NCI-H774 (cell line): Measurements from ENCODE around the gene ITPR2.
"Not testable (repeated sequence)": the region's sequence is repeated elsewhere in the genome, so short reads cannot be mapped to it uniquely, and the experiment has no call there.

Experiments used
- DNase-seq: peaks from one replicate; lab custom pipeline; 2025; lab: John Stamatoyannopoulos, UW

Gene ITPR2

DNA sequence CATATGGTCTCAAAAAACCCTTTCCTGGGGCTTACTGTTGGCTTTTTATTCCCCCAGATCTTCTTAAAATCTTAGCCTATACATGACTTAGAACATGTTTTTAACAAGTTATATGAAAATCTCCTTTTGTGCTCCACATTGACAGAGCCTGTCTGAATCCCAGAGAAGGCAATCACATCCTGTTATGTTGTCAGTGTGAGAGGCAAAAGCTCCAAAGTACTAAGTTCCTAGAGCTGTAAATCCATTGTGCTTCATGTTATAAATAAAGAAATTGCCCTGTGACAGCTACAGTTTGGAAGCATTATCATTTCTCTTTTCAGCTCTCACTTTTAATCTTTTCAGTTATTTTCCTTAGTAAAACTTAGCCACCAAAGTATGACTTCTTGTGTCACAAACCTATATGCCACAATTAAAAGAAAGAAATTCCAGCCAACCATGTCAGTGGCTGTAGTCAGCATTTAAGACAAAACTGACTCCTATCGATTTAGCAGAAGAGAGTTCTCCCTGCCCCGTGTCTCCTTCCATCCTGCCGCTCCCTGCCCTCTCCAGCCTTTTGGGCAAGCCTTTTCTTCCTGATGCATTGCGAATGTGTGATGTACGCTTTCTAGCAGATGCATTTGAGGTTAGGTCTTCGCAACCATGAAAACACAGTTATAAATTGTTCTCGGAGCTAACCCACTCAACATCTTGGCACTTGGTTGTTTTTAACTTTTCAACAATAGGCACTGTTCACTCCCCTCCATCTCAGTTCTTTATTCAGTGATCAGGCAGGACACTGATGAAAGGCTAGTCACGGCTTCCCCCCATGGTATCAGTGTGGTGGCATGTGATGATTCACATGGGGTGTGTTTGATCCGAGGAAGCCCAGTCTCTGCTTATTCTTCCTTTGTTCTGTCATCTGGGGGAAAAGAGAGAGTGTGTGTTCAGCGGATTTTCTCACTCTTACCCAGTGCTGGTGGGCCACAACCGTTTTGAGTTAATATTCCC lies 494.1 kb downstream of the ITPR2 start:
- DNase-seq = no peak

DNA sequence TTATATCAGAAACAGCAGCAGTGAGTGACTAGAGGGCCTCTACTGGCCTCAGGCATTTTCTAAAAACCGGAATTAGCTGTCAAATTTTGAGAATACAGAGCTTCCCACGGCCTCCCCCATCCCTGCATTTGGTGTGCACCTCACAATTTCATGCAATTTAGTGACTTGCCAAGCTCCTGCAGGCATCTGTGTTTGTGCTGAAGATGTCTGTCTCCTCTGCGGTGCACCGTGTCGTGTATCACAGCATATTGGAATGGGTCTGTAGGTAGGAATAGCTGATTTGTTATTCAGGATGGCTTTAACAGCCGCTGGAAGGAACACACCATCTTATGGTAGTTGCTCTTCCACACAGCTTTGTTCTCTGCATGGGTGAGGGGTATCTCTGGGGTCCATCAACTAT lies 497.3 kb downstream of the ITPR2 start:
- no peak for DNase-seq

DNA sequence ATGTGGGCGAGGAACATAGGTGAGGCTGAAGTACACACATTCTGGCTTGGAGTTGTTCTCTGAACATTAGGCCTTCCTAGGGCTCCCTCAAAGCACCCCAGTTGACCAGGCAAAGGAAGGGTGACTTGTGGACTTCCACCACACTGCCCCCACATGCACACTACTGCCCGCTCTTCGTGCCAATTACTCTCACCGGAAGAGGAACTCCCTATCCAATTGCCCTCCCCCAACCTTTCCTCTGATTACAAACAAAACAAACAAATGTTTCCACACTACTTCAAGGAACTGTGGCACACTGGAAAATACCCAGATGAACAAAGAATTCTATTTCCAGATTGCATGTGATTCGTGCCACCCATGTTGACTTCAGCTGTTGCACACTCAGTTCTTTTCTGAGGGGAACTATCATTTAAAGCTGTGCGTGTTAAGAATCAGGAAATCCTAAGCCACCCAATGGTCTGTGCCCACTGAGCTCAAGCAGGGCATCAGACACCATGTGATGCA lies 498.3 kb downstream of the ITPR2 start:
- DNase-seq = no peak

DNA sequence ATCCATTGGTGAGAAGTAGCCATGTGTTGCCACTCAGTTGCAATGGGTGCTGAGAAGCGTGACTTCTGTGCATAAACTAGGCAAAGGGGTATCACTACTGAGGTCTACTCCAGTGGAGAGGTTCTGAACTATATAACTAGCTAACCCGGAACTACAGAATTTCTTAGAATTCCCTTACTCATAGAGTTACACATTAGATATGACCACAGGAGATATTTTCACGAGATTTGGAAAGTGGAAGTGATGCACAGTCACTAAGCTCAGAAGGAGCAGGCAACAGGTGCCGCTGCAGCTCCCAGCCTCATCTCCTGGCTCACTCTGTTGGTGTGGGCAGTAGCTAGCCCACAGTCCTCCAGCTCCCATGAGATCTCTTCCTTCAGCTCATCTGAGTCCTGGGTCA lies 501.0 kb downstream of the ITPR2 start:
- no peak for DNase-seq

DNA sequence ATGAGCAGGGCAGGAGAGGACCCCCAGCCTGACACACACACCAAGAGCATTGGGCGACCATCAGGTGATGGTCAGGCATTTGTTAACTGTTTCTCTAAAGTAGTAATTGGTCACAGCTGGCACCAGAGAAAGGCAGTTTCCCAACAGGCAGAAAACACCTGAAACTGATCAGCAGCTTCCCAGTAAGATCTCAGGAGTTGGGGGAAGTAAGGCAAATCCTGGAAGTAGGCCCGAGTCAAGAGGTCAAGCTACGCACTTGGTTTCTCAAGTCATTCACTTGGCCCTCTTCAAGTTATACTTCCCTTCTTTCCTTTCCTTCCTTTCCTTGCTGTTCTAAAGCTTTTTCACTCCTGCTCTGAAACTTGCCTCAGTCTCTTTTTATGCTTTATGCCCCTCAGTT lies 501.9 kb downstream of the ITPR2 start:
- no peak for DNase-seq

DNA sequence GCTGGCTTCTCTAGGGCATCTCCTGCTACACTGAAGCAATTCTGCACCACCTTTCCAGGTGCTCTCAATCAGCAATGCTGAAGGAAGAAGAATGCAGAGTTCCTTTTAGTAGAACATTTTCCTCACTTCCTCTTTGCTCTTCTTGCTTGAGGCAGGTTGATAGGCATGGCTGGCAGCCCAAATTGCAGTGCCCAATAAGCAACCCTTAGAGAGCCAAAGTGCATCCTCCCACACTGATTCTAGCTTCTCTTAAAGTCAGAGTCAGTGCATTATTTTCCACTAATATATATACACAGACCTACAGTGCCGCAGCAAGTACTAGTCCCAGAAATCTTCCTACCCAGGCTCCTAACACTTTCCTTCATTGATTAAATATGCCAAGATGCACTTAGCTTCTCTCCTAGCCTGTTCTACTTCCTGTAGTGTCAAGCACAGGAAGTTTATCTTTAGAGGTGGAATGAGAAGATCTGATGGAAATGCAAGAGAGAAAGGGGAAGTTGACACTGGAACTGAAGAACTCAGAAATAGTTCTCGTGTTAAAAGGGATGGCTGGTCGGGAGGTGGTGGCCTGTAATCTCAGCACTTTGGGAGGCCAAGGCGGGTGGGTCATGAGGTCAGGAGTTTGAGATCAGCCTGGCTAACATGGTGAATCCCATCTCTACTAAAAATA lies 504.9 kb downstream of the ITPR2 start:
- no peak for DNase-seq

DNA sequence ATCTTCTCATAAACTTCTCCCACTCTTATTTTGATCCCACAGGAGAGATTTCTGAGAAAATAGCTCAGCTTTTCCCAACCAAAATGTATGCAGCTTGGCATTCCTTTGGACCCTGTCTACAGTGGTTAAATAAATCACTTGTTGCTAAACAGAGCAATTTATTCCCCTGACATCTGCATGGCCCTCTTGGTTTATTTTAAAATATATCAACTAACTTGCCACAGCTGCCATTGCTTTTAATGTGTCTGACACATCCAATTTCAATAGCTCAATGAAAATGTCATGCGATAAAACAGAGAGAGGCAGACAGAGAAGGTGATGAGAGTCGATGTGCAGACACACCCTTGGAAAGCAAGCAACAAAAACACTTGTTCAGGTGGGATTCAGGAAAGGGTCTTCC lies 509.3 kb downstream of the ITPR2 start:
- no peak for DNase-seq

DNA sequence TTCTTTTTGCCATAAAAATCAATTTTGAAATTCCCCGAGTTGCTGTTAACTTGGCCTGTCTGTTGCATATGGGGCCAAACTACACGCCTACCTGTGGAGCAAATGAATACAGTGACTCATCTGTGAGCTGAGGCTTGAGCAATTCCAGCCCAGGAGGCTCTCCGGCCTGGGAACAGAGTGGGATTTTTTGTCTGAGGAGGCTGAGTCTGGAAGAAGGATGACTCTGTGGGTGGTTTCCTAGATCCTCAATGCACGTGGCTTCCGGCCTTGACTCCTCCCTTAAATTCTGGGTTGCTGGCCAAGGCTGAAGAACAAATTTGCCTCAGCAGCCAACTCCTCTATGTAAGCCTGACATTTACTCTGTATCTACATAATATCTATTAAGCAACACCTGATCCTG lies 513.5 kb downstream of the ITPR2 start:
- no peak for DNase-seq

DNA sequence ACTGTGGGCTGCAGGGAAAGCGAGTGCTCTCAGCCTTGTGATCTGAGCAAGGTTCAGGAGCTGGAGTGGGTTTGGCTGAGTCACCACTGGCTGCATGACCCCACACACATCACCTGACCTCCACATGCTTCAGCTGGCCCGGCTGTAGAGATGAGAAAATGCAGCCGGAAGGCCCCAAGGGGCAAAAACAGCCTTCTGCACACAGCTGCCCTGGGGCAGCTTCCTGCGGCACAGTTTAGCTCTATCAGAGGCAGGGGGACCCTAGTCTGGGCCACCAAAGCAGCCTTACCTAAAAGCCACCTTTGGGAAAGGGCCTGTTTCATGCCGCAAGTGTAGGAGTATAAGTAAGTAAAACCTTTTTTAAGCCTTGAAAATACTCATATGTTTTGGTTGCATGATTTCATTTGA lies 514.3 kb downstream of the ITPR2 start:
- DNase-seq = no peak

DNA sequence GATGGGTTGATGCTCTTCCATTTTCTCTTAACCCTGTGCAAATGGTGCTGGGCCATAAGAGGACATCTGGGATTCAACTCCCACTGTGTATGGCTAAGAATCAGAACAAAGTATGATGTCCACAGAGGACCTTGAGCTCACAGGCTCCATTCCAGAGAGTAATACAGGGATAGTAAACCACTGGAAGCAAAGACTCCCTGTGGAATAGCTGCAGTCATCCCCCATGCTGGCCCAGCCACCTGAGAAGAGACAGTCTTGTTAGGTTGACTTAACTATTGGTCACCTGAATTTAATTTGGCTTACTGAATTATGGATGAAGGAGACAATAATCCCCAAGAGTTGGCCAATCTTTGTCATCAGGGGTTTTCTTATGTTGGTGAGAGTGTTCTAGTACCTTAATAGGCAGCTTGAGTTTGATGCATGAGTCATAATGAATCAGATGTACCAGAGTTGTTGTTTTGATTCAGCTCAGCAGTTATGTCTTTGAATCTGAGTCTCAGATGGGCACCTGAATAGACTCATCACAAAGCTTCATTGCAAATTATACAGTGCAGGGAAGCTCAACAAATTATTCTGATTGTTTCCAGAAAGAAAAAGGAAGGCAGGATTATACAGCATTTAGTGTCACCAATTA lies 514.9 kb downstream of the ITPR2 start:
- DNase-seq = no peak

DNA sequence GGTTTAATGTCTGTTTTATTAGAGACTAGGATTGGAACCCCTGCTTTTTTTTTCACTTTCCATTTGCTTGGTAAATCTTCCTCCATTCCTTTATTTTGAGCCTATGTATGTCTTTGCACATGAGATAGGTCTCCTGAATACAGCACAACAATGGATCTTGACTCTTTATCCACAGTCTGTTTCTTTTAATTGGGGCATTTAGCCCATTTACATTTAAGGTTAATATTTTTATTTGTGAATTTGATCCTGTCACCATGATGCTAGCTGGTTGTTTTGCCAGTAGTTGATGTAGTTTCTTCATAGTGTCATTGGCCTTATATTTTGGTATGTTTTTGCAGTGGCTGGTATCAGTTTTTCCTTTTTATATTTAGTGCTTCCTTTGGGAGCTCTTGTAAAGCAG lies 518.9 kb downstream of the ITPR2 start:
- not testable (repeated sequence) for DNase-seq

DNA sequence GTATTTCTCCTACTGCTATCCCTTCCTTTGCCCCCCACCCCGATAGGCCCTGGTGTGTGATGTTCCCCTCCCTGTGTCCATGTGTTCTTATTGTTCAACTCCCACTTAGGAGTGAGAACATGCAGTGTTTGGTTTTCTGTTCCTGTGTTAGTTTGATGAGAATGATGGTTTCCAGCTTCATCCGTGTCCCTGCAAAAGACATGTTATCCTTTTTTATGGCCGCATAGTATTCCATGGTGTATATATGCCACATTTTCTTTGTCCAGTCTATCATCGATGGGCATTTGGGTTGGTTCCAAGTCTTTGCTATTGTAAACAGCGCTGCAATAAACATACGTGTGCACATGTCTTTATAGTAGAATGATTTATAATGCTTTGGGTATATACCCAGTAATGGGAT lies 522.5 kb downstream of the ITPR2 start:
- not testable (repeated sequence) for DNase-seq

DNA sequence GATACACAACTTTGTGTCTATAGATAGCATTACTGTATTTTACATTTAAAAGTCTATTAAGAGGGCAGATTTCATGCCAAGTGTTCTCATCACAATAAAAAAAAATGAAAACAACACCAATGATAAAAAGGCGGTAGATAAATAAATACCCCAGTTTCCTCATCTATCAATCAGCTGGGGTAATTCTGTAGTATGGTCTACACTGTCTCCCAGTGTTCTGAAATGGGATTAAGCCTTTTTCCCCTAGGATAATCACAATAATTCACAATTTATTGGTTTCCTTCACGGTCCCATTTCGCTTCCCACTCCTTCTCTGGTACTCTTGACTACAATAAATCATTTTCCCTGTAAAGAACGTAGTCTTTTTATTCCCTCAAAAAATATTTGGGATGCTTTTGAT lies 523.4 kb downstream of the ITPR2 start:
- no peak for DNase-seq

DNA sequence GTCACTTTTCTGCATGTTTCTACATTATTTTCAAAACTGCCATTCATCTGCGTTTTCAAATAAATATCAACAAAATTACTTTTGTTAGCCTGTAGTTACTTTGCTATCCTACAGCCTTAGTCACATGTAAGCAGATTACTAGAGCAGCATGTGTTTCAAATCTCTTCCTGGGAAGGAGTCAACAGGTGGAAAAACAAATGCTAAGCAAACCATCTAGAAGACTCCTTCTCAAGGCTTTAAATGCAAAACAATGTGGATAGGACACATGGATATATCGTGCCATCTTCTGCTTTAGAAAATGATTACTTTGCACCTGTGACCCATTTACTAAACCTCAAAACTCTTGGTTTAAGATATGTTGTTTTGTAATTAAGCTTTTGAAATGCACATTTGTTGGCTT lies 528.7 kb downstream of the ITPR2 start:
- no peak for DNase-seq

DNA sequence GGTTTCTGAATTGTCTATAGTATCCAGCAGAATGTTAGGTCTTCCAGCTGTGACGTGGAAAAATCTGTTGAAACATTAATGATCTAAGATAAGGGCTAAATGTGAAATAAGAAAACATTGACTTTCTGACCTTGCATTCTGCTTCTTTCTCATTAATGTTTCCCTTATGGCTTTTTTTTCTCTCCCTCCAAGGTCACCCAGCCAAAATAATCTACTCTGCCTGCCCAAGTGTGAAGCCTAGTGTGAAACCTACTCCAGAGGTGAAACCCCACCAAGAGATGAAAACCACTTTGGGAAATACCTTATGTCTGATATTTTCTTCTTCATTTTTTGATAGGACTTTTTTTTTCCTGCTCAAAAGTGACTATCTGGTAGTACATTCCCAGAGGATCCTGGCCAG lies 529.6 kb downstream of the ITPR2 start:
- no peak for DNase-seq

DNA sequence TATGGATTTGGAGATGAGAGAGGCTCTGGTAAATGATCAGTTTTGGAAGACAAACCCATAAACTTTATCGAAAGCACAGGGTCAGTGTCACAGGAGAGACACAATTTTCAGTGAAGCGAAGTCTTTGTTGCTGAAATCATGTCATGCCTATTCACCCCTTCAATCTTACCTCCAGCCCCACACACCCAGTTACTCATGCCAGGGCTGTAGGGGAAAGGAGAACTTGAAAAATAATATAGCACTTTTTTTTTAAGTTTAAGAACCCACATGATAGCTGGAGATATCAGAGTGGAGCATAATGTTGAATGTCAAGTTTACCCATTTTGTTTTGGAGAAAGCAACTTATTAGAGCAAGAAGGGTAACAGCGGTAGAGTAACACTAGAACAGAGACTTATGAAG lies 530.2 kb downstream of the ITPR2 start:
- no peak for DNase-seq

DNA sequence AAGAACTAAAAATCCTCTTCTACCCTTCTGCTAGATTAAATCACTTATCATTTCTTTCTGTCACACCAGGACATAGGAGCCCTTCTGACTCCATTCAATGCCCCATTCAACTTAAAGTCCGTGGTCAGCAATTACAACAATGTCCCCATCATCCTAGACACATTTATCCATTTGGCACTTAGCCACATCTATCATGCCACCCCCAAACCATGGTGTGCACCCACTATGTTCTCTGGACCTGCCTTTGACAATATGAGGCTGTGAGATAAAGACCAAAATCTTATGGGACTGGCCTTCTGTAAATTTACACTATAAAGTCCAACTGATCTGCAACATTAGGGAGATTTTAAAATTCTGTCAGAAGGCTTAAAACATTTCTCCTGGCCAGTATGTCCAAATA lies 533.2 kb downstream of the ITPR2 start:
- no peak for DNase-seq

DNA sequence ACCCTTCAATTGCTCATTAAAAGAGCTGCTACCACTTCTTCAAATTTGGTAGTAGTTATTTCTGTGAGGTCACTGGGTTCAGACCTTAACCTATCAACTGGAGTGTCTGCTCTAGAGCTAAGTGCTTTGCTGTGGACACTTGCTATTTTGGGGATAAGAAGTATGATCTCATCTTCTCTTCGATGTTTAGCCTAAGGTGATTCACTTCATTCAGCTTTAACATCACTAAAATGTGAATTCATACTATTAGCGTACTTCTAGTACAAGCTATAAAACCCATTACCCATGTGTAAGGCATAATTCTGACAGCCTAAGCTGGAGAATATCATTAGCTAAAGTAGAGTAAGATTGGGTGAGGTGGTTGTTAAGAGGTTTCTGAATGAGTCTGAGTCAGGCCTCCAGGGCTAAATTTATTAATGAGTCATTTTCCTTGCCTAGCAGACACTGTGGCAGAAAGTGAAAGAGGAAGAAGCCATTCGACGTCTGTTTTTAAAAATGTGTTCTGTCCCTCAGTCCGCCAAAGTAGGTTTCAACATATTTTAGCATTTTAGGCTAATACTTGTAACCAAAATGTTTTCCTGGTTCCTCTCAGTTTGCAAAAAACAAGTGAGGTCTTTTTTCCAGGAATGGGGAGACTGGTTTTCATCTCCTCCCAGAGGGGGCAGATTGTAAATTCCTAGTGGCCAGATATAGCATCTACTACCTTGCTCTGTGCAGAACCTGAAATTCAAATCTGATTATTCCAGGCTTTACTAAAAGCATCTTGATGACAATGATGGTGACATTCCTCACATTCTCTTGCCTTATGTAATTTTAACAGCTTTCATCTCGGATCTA lies 534.0 kb downstream of the ITPR2 start:
- no peak for DNase-seq

DNA sequence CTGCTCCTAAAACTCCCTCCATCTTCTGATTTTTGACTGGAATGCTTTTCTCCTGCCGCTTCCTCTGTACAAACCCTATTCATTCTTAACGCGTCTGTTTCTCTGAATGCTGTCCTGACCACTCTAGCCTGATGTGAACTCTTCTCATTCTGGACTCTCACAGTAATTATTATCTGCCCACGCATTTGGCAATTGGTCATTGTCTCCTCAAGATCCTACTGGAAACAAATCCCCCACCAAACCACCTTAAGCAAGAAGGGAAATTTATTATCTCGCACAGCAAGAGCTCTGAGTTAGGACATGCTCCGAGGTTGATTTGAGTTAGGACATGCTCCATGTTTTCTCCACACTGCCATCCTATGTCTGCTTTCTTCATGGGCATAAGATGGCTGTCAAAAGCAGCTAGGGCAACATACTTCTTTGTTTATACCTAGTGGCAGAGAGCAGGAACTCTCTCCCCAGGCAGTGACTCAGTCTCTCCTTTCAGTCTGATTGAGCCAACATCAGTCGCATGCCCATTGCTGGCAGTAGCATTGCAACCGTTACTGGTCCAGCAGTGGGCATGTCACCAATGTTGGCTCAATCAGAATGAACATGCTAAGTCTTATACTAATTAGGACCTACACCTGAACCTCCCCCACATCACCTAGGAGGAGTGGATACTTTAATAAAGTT lies 535.5 kb downstream of the ITPR2 start:
- DNase-seq = no peak

DNA sequence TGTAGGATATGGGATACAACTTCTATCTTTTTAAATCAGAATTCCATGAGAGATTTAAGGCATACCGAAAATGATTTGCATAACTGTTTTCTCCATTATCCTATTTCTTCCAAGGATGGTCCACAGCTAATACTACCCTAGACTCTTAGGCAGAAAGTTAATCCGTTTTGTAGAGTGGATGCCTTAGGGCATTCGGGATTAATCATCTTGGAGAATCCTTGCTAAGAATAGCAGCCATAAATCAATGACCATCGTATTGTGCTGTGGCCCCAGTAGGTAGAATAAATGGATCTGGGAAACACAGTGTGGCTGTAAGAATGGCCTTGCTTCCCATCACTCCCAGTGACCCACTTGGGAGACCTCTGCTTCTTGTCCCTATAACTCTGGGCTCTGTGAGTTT lies 538.0 kb downstream of the ITPR2 start:
- no peak for DNase-seq

DNA sequence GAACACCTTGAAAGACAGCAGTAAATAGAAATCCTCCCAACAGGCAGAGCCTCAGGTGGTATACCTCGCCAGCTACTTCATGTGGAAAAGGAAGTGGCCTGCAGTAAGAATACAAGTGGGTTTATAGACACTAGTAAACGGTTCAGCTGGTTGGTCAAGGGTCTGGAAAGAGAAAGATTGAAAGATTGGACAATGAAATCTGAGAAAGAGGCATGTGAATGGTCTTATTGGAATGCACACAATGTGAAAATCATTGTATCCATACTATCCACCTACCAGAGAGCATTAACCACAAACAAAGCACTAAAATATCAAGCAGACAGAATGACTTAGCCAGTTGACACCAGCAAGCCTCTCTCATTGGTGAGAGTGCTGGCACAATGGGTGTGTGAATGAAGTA lies 539.4 kb downstream of the ITPR2 start:
- no peak for DNase-seq
